HG03342 (cell line): ENCODE measurements around the gene TSPAN10.

Experiments
- ATAC-seq: cut with Tn5 transposase; IDR thresholded peaks from one replicate; pipeline ENCODE4 v1.9.1; 2021; ENCODE audit warnings: mild to moderate bottlenecking, moderate library complexity; ENCODE audit not compliant: unreplicated experiment

Gene TSPAN10

GRCh38 chr17:81631482-81631881 is 5.5 kb upstream of the TSPAN10 start:
- ATAC-seq = no peak

GRCh38 chr17:81635431-81635830 is 1.6 kb upstream of the TSPAN10 start:
- no peak for ATAC-seq

- ATAC-seq = no peak
These were observed 957 bp upstream of the TSPAN10 start for GRCh38 chr17:81635973-81636504.

GRCh38 chr17:81638683-81639082 is 1.7 kb downstream of the TSPAN10 start:
- ATAC-seq = no peak

- no peak for ATAC-seq
These were observed 3.0 kb downstream of the TSPAN10 start for GRCh38 chr17:81640011-81640410.

- ATAC-seq = no peak
These were observed 5.0 kb downstream of the TSPAN10 start for GRCh38 chr17:81641825-81642489.

- ATAC-seq = no peak
These were observed 7.5 kb downstream of the TSPAN10 start for GRCh38 chr17:81644496-81644895.

GRCh38 chr17:81644976-81645952 is 8.3 kb downstream of the TSPAN10 start:
- no peak for ATAC-seq

- no peak for ATAC-seq
These were observed 10.0 kb downstream of the TSPAN10 start for GRCh38 chr17:81646869-81647600.

- ATAC-seq = no peak
These were observed 10.6 kb downstream of the TSPAN10 start for GRCh38 chr17:81647640-81648012.

GRCh38 chr17:81648013-81648706 is 11.2 kb downstream of the TSPAN10 start:
- ATAC-seq = no peak

- no peak for ATAC-seq
These were observed 11.7 kb downstream of the TSPAN10 start for GRCh38 chr17:81648707-81649085.

- ATAC-seq = no peak
These were observed 14.0 kb downstream of the TSPAN10 start for GRCh38 chr17:81650951-81651350.

- ATAC-seq = no peak
These were observed 14.7 kb downstream of the TSPAN10 start for GRCh38 chr17:81651692-81652091.

GRCh38 chr17:81652906-81653771 is 16.1 kb downstream of the TSPAN10 start:
- no peak for ATAC-seq

- no peak for ATAC-seq
These were observed 18.6 kb downstream of the TSPAN10 start for GRCh38 chr17:81655378-81656117.

GRCh38 chr17:81656118-81656743 is 19.2 kb downstream of the TSPAN10 start, which contains the start of gene PDE6G:
Gene PDE6G (minus strand): TSS chr17:81656542. CDS start chr17:81653305, 3,237 bp downstream.
- no peak for ATAC-seq

- no peak for ATAC-seq
These were observed 19.8 kb downstream of the TSPAN10 start for GRCh38 chr17:81656835-81657234.
